ENCODE data around the gene LY6G6C. TPM values are rescaled to one million over a fixed set of nuclear protein-coding genes. Genes with fewer than 3 reads are reported as not detected.

LY6G6C gene
- total RNA-seq, 2 donors from 2014 or later, result not detected

Small RNAs within 50 kb of the gene (microRNA-seq; reads per million reads assigned to microRNA genes)
- gene MIR4646, result 0 to 0.20 reads per million in 2 donors

Other genes starting within 250 kb of the LY6G6C start
- 1 to 10 TPM; 2.1 to 2.2 TPM for gene MICB, start 223.6 kb downstream of the LY6G6C start, total RNA-seq
- gene MCCD1, start 192.8 kb downstream of the LY6G6C start, total RNA-seq, result not detected
- 100 to 1,000 TPM; 188 to 224 TPM for gene DDX39B, start 179.7 kb downstream of the LY6G6C start, total RNA-seq
- gene ATP6V1G2, start 175.1 kb downstream of the LY6G6C start, total RNA-seq, result 1 to 10 TPM; 1.9 to 2.7 TPM
- 10 to 100 TPM; 12.9 to 14.8 TPM for gene NFKBIL1, start 174.1 kb downstream of the LY6G6C start, total RNA-seq
- not detected for gene LTA, start 149.5 kb downstream of the LY6G6C start, total RNA-seq
- under 1 TPM; 0.53 to 0.92 TPM for gene TNF, start 146.2 kb downstream of the LY6G6C start, total RNA-seq
- gene LTB, start 139.3 kb downstream of the LY6G6C start, total RNA-seq, result 1 to 10 TPM in 1 of 2 donors, under 1 TPM in 1; 0.84 to 1.4 TPM
- 10 to 100 TPM in 1 of 2 donors, 1 to 10 TPM in 1; 9.4 to 16.0 TPM for gene LST1, start 135.5 kb downstream of the LY6G6C start, total RNA-seq
- under 1 TPM in 1 of 2 donors, not detected in 1; 0.47 TPM for gene NCR3, start 128.7 kb downstream of the LY6G6C start, total RNA-seq
- 10 to 100 TPM; 17.0 to 37.4 TPM for gene AIF1, start 106.5 kb downstream of the LY6G6C start, total RNA-seq
- gene PRRC2A, start 101.0 kb downstream of the LY6G6C start, total RNA-seq, result 100 to 1,000 TPM in 1 of 2 donors, 10 to 100 TPM in 1; 85.0 to 108 TPM
- gene BAG6, start 69.1 kb downstream of the LY6G6C start, total RNA-seq, result 100 to 1,000 TPM; 206 to 294 TPM
- 1 to 10 TPM; 1.4 to 1.7 TPM for gene APOM, start 65.9 kb downstream of the LY6G6C start, total RNA-seq
- gene C6orf47, start 61.0 kb downstream of the LY6G6C start, total RNA-seq, result 10 to 100 TPM; 17.5 to 20.1 TPM
- gene GPANK1, start 56.7 kb downstream of the LY6G6C start, total RNA-seq, result 10 to 100 TPM; 12.3 to 15.7 TPM
- 100 to 1,000 TPM in 1 of 2 donors, 10 to 100 TPM in 1; 84.8 to 116 TPM for gene CSNK2B, start 55.7 kb downstream of the LY6G6C start, total RNA-seq
- 1 to 10 TPM; 3.2 to 8.8 TPM for gene LY6G5B, start 51.8 kb downstream of the LY6G6C start, total RNA-seq
- 1 to 10 TPM; 2.2 to 2.5 TPM for gene LY6G5C, start 40.7 kb downstream of the LY6G6C start, total RNA-seq
- 10 to 100 TPM; 33.5 to 36.3 TPM for gene ABHD16A, start 18.4 kb downstream of the LY6G6C start, total RNA-seq
- gene LY6G6F, start 14.9 kb downstream of the LY6G6C start, total RNA-seq, result not detected
- not detected for gene LY6G6D, start 6.4 kb downstream of the LY6G6C start, total RNA-seq
- gene MPIG6B, start 1.6 kb upstream of the LY6G6C start, total RNA-seq, result under 1 TPM; 0.39 to 0.41 TPM
- gene DDAH2, start 7.6 kb upstream of the LY6G6C start, total RNA-seq, result 10 to 100 TPM; 55.6 to 56.2 TPM
- 100 to 1,000 TPM; 151 to 196 TPM for gene CLIC1, start 14.8 kb upstream of the LY6G6C start, total RNA-seq
- gene MSH5, start 18.3 kb upstream of the LY6G6C start, total RNA-seq, result 1 to 10 TPM; 2.6 to 3.0 TPM
- gene SAPCD1, start 40.9 kb upstream of the LY6G6C start, total RNA-seq, result under 1 TPM; 0.71 to 0.73 TPM
- gene VWA7, start 55.6 kb upstream of the LY6G6C start, total RNA-seq, result 1 to 10 TPM; 4.8 to 6.2 TPM
- 10 to 100 TPM; 24.8 to 39.3 TPM for gene VARS1, start 74.0 kb upstream of the LY6G6C start, total RNA-seq
- 10 to 100 TPM; 24.3 to 29.4 TPM for gene LSM2, start 85.2 kb upstream of the LY6G6C start, total RNA-seq
- gene HSPA1L, start 93.5 kb upstream of the LY6G6C start, total RNA-seq, result 1 to 10 TPM; 1.1 to 2.6 TPM
- 100 to 1,000 TPM; 197 to 288 TPM for gene HSPA1A, start 93.8 kb upstream of the LY6G6C start, total RNA-seq
- 100 to 1,000 TPM; 142 to 192 TPM for gene HSPA1B, start 106.0 kb upstream of the LY6G6C start, total RNA-seq
- gene NEU1, start 141.1 kb upstream of the LY6G6C start, total RNA-seq, result 10 to 100 TPM; 26.8 to 31.8 TPM
- not detected for gene SLC44A4, start 157.3 kb upstream of the LY6G6C start, total RNA-seq
- gene EHMT2, start 176.0 kb upstream of the LY6G6C start, total RNA-seq, result 10 to 100 TPM; 12.9 to 20.2 TPM
- gene ZBTB12, start 180.3 kb upstream of the LY6G6C start, total RNA-seq, result 1 to 10 TPM; 2.5 to 4.6 TPM
- gene C2, start 206.0 kb upstream of the LY6G6C start, total RNA-seq, result 10 to 100 TPM; 12.3 to 30.0 TPM
- gene CFB, start 224.3 kb upstream of the LY6G6C start, total RNA-seq, result 100 to 1,000 TPM in 1 of 2 donors, 10 to 100 TPM in 1; 50.3 to 113 TPM
- gene NELFE, start 237.2 kb upstream of the LY6G6C start, total RNA-seq, result 10 to 100 TPM; 39.8 to 53.7 TPM
- gene SKIC2, start 237.4 kb upstream of the LY6G6C start, total RNA-seq, result 10 to 100 TPM; 36.8 to 45.1 TPM